GM12864 (cell line): ENCODE results near the gene ARL6IP4.

ENCODE experiments used
- DNase-seq: peaks from one replicate; pipeline ENCODE4 v3.0.0-alpha.2; 2011; ENCODE audit warnings: low read depth
- H3K4me3 ChIP-seq: 2 replicates; pipeline ENCODE4 v1.5.1; 2011; ENCODE audit warnings: mild to moderate bottlenecking, low read depth, low read length, control low read depth
- CTCF ChIP-seq: IDR thresholded peaks from 2 replicates; pipeline ENCODE4 v1.5.1; 2011; ENCODE audit warnings: low read depth, mild to moderate bottlenecking, moderate library complexity, low read length, control low read depth, inconsistent platforms; ENCODE audit errors: missing control alignments

ARL6IP4 gene

GRCh38 chr12:122988612-122989212, 8.2 kb downstream of the ARL6IP4 start:
- no peak for TF ChIP-seq CTCF
- H3K4me3 ChIP-seq = no peak overlapping the region
- no peak for DNase-seq

- no peak overlapping the region for H3K4me3 ChIP-seq
- TF ChIP-seq CTCF = peak; percentile 9
- no peak for DNase-seq
Observed at GRCh38 chr12:122989225-122989839, 8.9 kb downstream of the ARL6IP4 start.

GRCh38 chr12:122989874-122990419, 9.5 kb downstream of the ARL6IP4 start:
- no peak for DNase-seq
- TF ChIP-seq CTCF = no peak
- no peak overlapping the region for H3K4me3 ChIP-seq

GRCh38 chr12:122990561-122990960, 10.1 kb downstream of the ARL6IP4 start:
- H3K4me3 ChIP-seq = no peak overlapping the region
- DNase-seq = no peak
- no peak for TF ChIP-seq CTCF

- no peak for DNase-seq
- no peak for TF ChIP-seq CTCF
- H3K4me3 ChIP-seq = no peak overlapping the region
Observed at GRCh38 chr12:122990961-122991622, 10.6 kb downstream of the ARL6IP4 start.

GRCh38 chr12:122991623-122992275, 11.3 kb downstream of the ARL6IP4 start:
- no peak for DNase-seq
- TF ChIP-seq CTCF = no peak
- H3K4me3 ChIP-seq = no peak overlapping the region
